Body of pancreas (tissue), 4 donors: ENCODE measurements around the gene TCEAL4. TPM values are rescaled to one million over a fixed set of nuclear protein-coding genes. Genes with fewer than 3 reads are reported as not detected.

Experiments
- ATAC-seq: fragments of 150-250 bp; one replicate; pipeline ENCODE4 v1.9.1; 2016
- DNase-seq, 4 donors: peaks; one replicate each; pipeline ENCODE4 v3.0.0-alpha.2; 2019
- H3K27ac ChIP-seq, 4 donors: fragments of 200-600 bp; sonication (generic); 1 replicate in 3 of 4; 2 replicates in 1 of 4; pipeline versions ENCODE4 v1.5.1 to v1.6.1; 2016 to 2019; ENCODE audit warnings: mild to moderate bottlenecking in 1 of 4, mixed read lengths in 1 of 4, moderate library complexity in 1 of 4
- H3K27me3 ChIP-seq, 2 donors: fragments of 200-600 bp; sonication (generic); one replicate each; pipeline ENCODE4 v1.6.0; 2016; ENCODE audit warnings: mild to moderate bottlenecking in 1 of 2
- H3K36me3 ChIP-seq, 2 donors: fragments of 200-600 bp; sonication (generic); replicated peaks in 1 of 2; 2 replicates each; pipeline ENCODE4 v1.5.1; 2016; ENCODE audit warnings: low read depth in 2 of 2; ENCODE audit not compliant: insufficient read depth in 1 of 2
- H3K4me1 ChIP-seq: fragments of 200-600 bp; sonication (generic); one replicate; pipeline ENCODE4 v1.6.0; 2016
- H3K4me3 ChIP-seq, 2 donors: fragments of 200-600 bp; sonication (generic); 1 replicate in 1 of 2; 2 replicates in 1 of 2; pipeline ENCODE4 v1.5.1; 2016 to 2019
- H3K9me3 ChIP-seq, 3 donors: fragments of 200-600 bp; sonication (generic); 1 replicate in 2 of 3; 2 replicates in 1 of 3; pipeline ENCODE4 v1.5.1; 2016
- POLR2A ChIP-seq, 3 donors: fragments of 450-650 bp; IDR thresholded peaks; one replicate each; pipeline ENCODE4 v1.6.1; 2016; ENCODE audit warnings: antibody characterized with exemption in 3 of 3, mild to moderate bottlenecking in 2 of 3
- WGBS, 2 donors: methylation state at CpG; one replicate each; pipeline ENCODE4 v1.1.5; 2017; 5-methylcytosine and 5-hydroxymethylcytosine counted together
- intact Hi-C: fragments of 100-400 bp; cut with DNase I; formaldehyde crosslinking; loops from one replicate; pipeline ENCODE4 v1.15.1; 2023
- total RNA-seq, 2 donors: library from RNA; depleted of rRNA; stranded (reverse); fragments of >200 nt; gene quantifications; one replicate each; pipeline ENCODE4 v1.1.0, GENCODE V29; 2016
- TF ChIP-seq, protein P1 (sequence below), 7 experiments: fragments of 450-650 bp in 4 of 7; fragments of 200-600 bp in 3 of 7; sonication (generic) in 3 of 7; IDR thresholded peaks; one replicate each; pipeline ENCODE4 v1.5.1; 2016 to 2019; ENCODE audit warnings: antibody characterized with exemption in 7 of 7

The TCEAL4 gene
- total RNA-seq, 2 donors from 2014 or later = 36.8 to 51.4 TPM

DNA sequence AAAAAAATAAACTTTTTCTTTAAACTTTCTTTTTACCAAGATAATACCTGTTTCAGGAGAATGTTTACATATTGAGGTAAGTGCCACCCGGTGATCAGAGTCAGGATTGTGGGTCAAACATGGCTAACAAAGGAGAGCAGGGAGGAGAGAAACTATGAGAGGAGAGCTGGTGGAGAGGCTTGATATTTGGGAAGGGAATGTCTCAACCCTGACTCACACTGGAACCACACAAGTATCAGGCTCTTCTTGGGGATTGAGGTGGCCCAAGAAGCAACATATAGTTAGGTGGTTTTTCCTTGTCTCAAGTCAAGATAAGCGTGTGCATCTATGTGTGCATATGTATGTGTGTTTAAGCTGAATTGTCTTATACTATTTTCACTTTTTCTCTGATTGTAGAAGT is 50.1 kb downstream of the TCEAL4 start:
- no peaks in the 10 kb centered on the region for H3K27me3 ChIP-seq
- ATAC-seq (no peak), DNase-seq (no peak)
- H3K9me3 ChIP-seq = no peaks in the 10 kb centered on the region
- 62 to 66% methylated on average over 2 of the region's 2 CpGs for WGBS, 2 donors
- no peak for TF ChIP-seq POLR2A (IDR thresholded peaks at IDR 0.05)
- TF ChIP-seq, protein P1, sequence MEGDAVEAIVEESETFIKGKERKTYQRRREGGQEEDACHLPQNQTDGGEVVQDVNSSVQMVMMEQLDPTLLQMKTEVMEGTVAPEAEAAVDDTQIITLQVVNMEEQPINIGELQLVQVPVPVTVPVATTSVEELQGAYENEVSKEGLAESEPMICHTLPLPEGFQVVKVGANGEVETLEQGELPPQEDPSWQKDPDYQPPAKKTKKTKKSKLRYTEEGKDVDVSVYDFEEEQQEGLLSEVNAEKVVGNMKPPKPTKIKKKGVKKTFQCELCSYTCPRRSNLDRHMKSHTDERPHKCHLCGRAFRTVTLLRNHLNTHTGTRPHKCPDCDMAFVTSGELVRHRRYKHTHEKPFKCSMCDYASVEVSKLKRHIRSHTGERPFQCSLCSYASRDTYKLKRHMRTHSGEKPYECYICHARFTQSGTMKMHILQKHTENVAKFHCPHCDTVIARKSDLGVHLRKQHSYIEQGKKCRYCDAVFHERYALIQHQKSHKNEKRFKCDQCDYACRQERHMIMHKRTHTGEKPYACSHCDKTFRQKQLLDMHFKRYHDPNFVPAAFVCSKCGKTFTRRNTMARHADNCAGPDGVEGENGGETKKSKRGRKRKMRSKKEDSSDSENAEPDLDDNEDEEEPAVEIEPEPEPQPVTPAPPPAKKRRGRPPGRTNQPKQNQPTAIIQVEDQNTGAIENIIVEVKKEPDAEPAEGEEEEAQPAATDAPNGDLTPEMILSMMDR (IDR thresholded peaks at IDR 0.05) = no peak
- no peaks in the 10 kb centered on the region for H3K36me3 ChIP-seq
- no peak overlapping the region for H3K4me3 ChIP-seq
- no peak overlapping the region for H3K27ac ChIP-seq
- intact Hi-C loops = no loop called here
- H3K4me1 ChIP-seq = no peaks in the 10 kb centered on the region

Other genes with a start within 250 kb of the TCEAL4 start
- gene TCEAL9, start 229.0 kb upstream of the TCEAL4 start, total RNA-seq = 10 to 100 TPM; 22.3 to 37.9 TPM
- gene BEX3, start 209.0 kb upstream of the TCEAL4 start, total RNA-seq = 10 to 100 TPM; 71.9 to 77.3 TPM
- gene RAB40A, start 66.0 kb upstream of the TCEAL4 start, total RNA-seq = under 1 TPM in 1 of 2 donors, not detected in 1; 0.52 TPM
- 10 to 100 TPM; 21.4 to 21.8 TPM for gene TCEAL3, start 22.4 kb downstream of the TCEAL4 start, total RNA-seq
- gene TCEAL1, start 43.5 kb downstream of the TCEAL4 start, total RNA-seq = 10 to 100 TPM; 14.8 to 28.0 TPM
- 100 to 1,000 TPM; 135 to 231 TPM for gene MORF4L2, start 101.2 kb downstream of the TCEAL4 start, total RNA-seq
- not detected for gene TMEM31, start 125.4 kb downstream of the TCEAL4 start, total RNA-seq
- gene PLP1, start 191.3 kb downstream of the TCEAL4 start, total RNA-seq = 1 to 10 TPM in 1 of 2 donors, under 1 TPM in 1; 0.78 to 2.0 TPM
- gene RAB9B, start 246.7 kb downstream of the TCEAL4 start, total RNA-seq = under 1 TPM; 0.66 to 0.78 TPM